H9 (cell line): ENCODE measurements around the gene PRMT5. TPM values are rescaled to one million over a fixed set of nuclear protein-coding genes. Genes with fewer than 3 reads are reported as not detected.

Source experiments
- DNase-seq: peaks from one replicate; pipeline ENCODE4 v3.0.0-alpha.2; 2017
- H2AFZ ChIP-seq: one replicate; pipeline ENCODE4 v1.6.1; 2013; ENCODE audit warnings: mild to moderate bottlenecking, low read length, control low read depth, moderate library complexity
- H2AK5ac ChIP-seq: 2 replicates; pipeline ENCODE4 v1.6.1; 2013; ENCODE audit warnings: low read length, control low read depth, mixed read lengths; ENCODE audit not compliant: insufficient read length
- H2BK120ac ChIP-seq: one replicate; pipeline ENCODE4 v1.6.1; 2013; ENCODE audit warnings: low read depth, mild to moderate bottlenecking, low read length, control low read depth, inconsistent platforms; ENCODE audit not compliant: poor library complexity, severe bottlenecking
- H2BK12ac ChIP-seq: 2 replicates; pipeline ENCODE4 v1.6.1; 2013; ENCODE audit warnings: low read length, control low read depth, mixed read lengths, low read depth; ENCODE audit not compliant: insufficient read length
- H2BK15ac ChIP-seq: 2 replicates; pipeline ENCODE4 v1.6.1; 2013; ENCODE audit warnings: low read depth, low read length, control low read depth
- H2BK20ac ChIP-seq: one replicate; pipeline ENCODE4 v1.6.1; 2013; ENCODE audit warnings: low read depth, mild to moderate bottlenecking, low read length, control low read depth, inconsistent platforms; ENCODE audit not compliant: poor library complexity, severe bottlenecking
- H2BK5ac ChIP-seq: 2 replicates; pipeline ENCODE4 v1.6.1; 2013; ENCODE audit warnings: low read length, control low read depth, mixed read lengths; ENCODE audit not compliant: insufficient read length
- H3K14ac ChIP-seq: 2 replicates; pipeline ENCODE4 v1.6.1; 2013; ENCODE audit warnings: low read length, control low read depth; ENCODE audit not compliant: insufficient read depth
- H3K18ac ChIP-seq: 2 replicates; pipeline ENCODE4 v1.6.1; 2013; ENCODE audit warnings: low read depth, mild to moderate bottlenecking, mixed read lengths, low read length, control low read depth; ENCODE audit not compliant: insufficient read length
- H3K23ac ChIP-seq: 2 replicates; pipeline ENCODE4 v1.6.1; 2013; ENCODE audit warnings: low read length, control low read depth, mixed read lengths, low read depth; ENCODE audit not compliant: insufficient read length
- H3K23me2 ChIP-seq: 2 replicates; pipeline ENCODE4 v1.6.1; 2013; ENCODE audit warnings: low read depth, mild to moderate bottlenecking, mixed read lengths, low read length, control low read depth; ENCODE audit not compliant: insufficient read length, poor library complexity, severe bottlenecking
- H3K27ac ChIP-seq: 2 replicates; pipeline ENCODE4 v1.5.1; 2013; ENCODE audit warnings: low read length, control low read depth, mixed read lengths, low read depth; ENCODE audit not compliant: insufficient read length
- H3K27me3 ChIP-seq: 2 replicates; pipeline ENCODE4 v1.6.1; 2013; ENCODE audit warnings: low read length, control low read depth, inconsistent platforms; ENCODE audit not compliant: insufficient read depth
- H3K4ac ChIP-seq: 2 replicates; pipeline ENCODE4 v1.6.1; 2013; ENCODE audit warnings: low read depth, mild to moderate bottlenecking, control low read depth, inconsistent platforms, low read length, moderate library complexity
- H3K4me1 ChIP-seq: 2 replicates; pipeline ENCODE4 v1.6.1; 2013; ENCODE audit warnings: low read length, control low read depth, inconsistent platforms; ENCODE audit not compliant: insufficient read depth
- H3K4me2 ChIP-seq: 2 replicates; pipeline ENCODE4 v1.6.1; 2013; ENCODE audit warnings: low read length, control low read depth, mixed read lengths; ENCODE audit not compliant: insufficient read length, insufficient read depth
- H3K56ac ChIP-seq: 2 replicates; pipeline ENCODE4 v1.6.1; 2013; ENCODE audit warnings: low read depth, mild to moderate bottlenecking, mixed read lengths, low read length, control low read depth; ENCODE audit not compliant: insufficient read length
- H3K79me1 ChIP-seq: 2 replicates; pipeline ENCODE4 v1.6.1; 2013; ENCODE audit warnings: low read depth, mild to moderate bottlenecking, moderate library complexity, low read length, control low read depth, inconsistent platforms; ENCODE audit not compliant: insufficient read depth, poor library complexity, severe bottlenecking
- H3K79me2 ChIP-seq: 2 replicates; pipeline ENCODE4 v1.6.1; 2013; ENCODE audit warnings: low read length, control low read depth, inconsistent platforms; ENCODE audit not compliant: insufficient read depth
- H3K9ac ChIP-seq: 2 replicates; pipeline ENCODE4 v1.6.1; 2013; ENCODE audit warnings: low read length, control low read depth, mixed read lengths; ENCODE audit not compliant: insufficient read length; ENCODE audit errors: extremely low read depth
- H3K9me3 ChIP-seq: one replicate; pipeline ENCODE4 v1.6.1; 2013; ENCODE audit warnings: low read depth, low read length, inconsistent platforms; ENCODE audit not compliant: control insufficient read depth
- H3T11ph ChIP-seq: one replicate; pipeline ENCODE4 v1.6.1; 2013; ENCODE audit warnings: mild to moderate bottlenecking, low read length, control low read depth, inconsistent platforms
- H4K20me1 ChIP-seq: one replicate; pipeline ENCODE4 v1.6.1; 2013; ENCODE audit not compliant: control insufficient read depth, insufficient read length, insufficient read depth
- H4K5ac ChIP-seq: 2 replicates; pipeline ENCODE4 v1.6.1; 2013; ENCODE audit warnings: low read depth, mild to moderate bottlenecking, mixed read lengths, low read length, control low read depth; ENCODE audit not compliant: insufficient read length
- H4K8ac ChIP-seq: replicated peaks from 2 replicates; pipeline ENCODE4 v1.6.1; 2013; ENCODE audit warnings: low read length, control low read depth, mixed read lengths, low read depth; ENCODE audit not compliant: insufficient read length
- H4K91ac ChIP-seq: 2 replicates; pipeline ENCODE4 v1.6.1; 2013; ENCODE audit warnings: low read depth, mild to moderate bottlenecking, moderate library complexity, mixed read lengths, low read length, control low read depth; ENCODE audit not compliant: insufficient read length
- H3K27ac Mint-ChIP-seq, 3 experiments: 2 replicates in 2 of 3; 3 replicates in 1 of 3; pipeline ENCODE4 v1.8.0; 2020 to 2021; ENCODE audit warnings: mixed read lengths in 3 of 3, mild to moderate bottlenecking in 1 of 3, moderate library complexity in 1 of 3
- H3K27me3 Mint-ChIP-seq: 2 replicates; pipeline ENCODE4 v1.8.0; 2021; ENCODE audit warnings: low read depth, mild to moderate bottlenecking, moderate library complexity, mixed read lengths
- H3K36me3 Mint-ChIP-seq, 3 experiments: 2 replicates in 2 of 3; 3 replicates in 1 of 3; pipeline ENCODE4 v1.8.0; 2020 to 2021; ENCODE audit warnings: low read depth in 3 of 3, mixed read lengths in 3 of 3; ENCODE audit not compliant: insufficient read depth in 1 of 3
- H3K4me1 Mint-ChIP-seq, 2 experiments: 2 replicates each; pipeline ENCODE4 v1.8.0; 2020; ENCODE audit warnings: mixed read lengths in 2 of 2
- H3K4me3 Mint-ChIP-seq, 2 experiments: 2 replicates in 1 of 2; 3 replicates in 1 of 2; pipeline ENCODE4 v1.8.0; 2020 to 2021; ENCODE audit warnings: mild to moderate bottlenecking in 2 of 2, mixed read lengths in 2 of 2, moderate library complexity in 1 of 2
- H3K9me3 Mint-ChIP-seq, 2 experiments: 2 replicates in 1 of 2; 3 replicates in 1 of 2; pipeline ENCODE4 v1.8.0; 2020; ENCODE audit warnings: mild to moderate bottlenecking in 2 of 2, mixed read lengths in 2 of 2, moderate library complexity in 1 of 2
- CTCF ChIP-seq: fragments of 200-600 bp; sonication (generic); conservative IDR thresholded peaks from 3 replicates; pipeline ENCODE4 v1.8.0; 2021; ENCODE audit warnings: antibody characterized with exemption, mild to moderate bottlenecking
- WGBS: extraction: QIAGEN DNeasy Blood & Tissue Kit; methylation state at CpG from one replicate; pipeline ENCODE4 v1.1.7; 2013; ENCODE audit warnings: missing lambda C conversion rate, low lambda C conversion rate, mixed read lengths; ENCODE audit not compliant: insufficient read length; ENCODE audit errors: extremely low coverage; 5-methylcytosine and 5-hydroxymethylcytosine counted together
- total RNA-seq: library from RNA; stranded (reverse); gene quantifications from 2 replicates; pipeline ENCODE4 v1.2.1, GENCODE V29; 2021

The PRMT5 gene
- total RNA-seq, 1 experiment from 2014 or later, result 141 TPM

- no peak overlapping the region for H2BK20ac ChIP-seq
Measured at GRCh38 chr14:22906073-22906472, 23.1 kb downstream of the PRMT5 start.

More at GRCh38 chr14:22906073-22906472, 23.1 kb downstream of the PRMT5 start:
- no peaks in the 10 kb centered on the region for H3K9me3 Mint-ChIP-seq
- no peak overlapping the region for H3K27ac Mint-ChIP-seq
- H3K27me3 Mint-ChIP-seq, result no peaks in the 10 kb centered on the region; the same call in 1 of the 2 replicates
- no peak overlapping the region for H2BK5ac ChIP-seq
- H3K27me3 ChIP-seq, result no peaks in the 10 kb centered on the region
- H3K4me2 ChIP-seq, result no peak overlapping the region
- no peaks in the 10 kb centered on the region for H3K23me2 ChIP-seq
- H2BK15ac ChIP-seq, result no peak overlapping the region
- no peak overlapping the region for H3K9ac ChIP-seq
- no peak overlapping the region for H2BK120ac ChIP-seq
- no CpG with 5 or more reads among the region's 20 CpGs for WGBS
- no peak for DNase-seq
- peaks cover 43 to 81% (median 68%) of the 10 kb centered on the region in 3 experiments for H3K36me3 Mint-ChIP-seq
- no peak overlapping the region for H3K4ac ChIP-seq
- no peaks in the 10 kb centered on the region for H3K4me1 Mint-ChIP-seq
- H3K4me1 ChIP-seq, result no peaks in the 10 kb centered on the region
- no peak overlapping the region for H3K27ac ChIP-seq
- H3K18ac ChIP-seq, result no peak overlapping the region
- no peaks in the 10 kb centered on the region for H4K20me1 ChIP-seq
- H2AFZ ChIP-seq, result no peak overlapping the region
- no peak overlapping the region for H2AK5ac ChIP-seq
- no peak overlapping the region for H2BK12ac ChIP-seq
- H4K5ac ChIP-seq, result no peak overlapping the region
- H4K8ac ChIP-seq, result no peak overlapping the region
- no peak overlapping the region; a peak in 1 of 5 replicates for H3K4me3 Mint-ChIP-seq
- H3K79me2 ChIP-seq, result no peaks in the 10 kb centered on the region
- H3K56ac ChIP-seq, result no peak overlapping the region
- no peaks in the 10 kb centered on the region for H3K9me3 ChIP-seq
- no peak overlapping the region for H4K91ac ChIP-seq
- no peak for TF ChIP-seq CTCF
- H3K23ac ChIP-seq, result no peak overlapping the region
- no peaks in the 10 kb centered on the region for H3K79me1 ChIP-seq
- no peak overlapping the region for H3T11ph ChIP-seq
- H3K14ac ChIP-seq, result no peak overlapping the region
